ENCODE data around the gene ACKR3.

DNA sequence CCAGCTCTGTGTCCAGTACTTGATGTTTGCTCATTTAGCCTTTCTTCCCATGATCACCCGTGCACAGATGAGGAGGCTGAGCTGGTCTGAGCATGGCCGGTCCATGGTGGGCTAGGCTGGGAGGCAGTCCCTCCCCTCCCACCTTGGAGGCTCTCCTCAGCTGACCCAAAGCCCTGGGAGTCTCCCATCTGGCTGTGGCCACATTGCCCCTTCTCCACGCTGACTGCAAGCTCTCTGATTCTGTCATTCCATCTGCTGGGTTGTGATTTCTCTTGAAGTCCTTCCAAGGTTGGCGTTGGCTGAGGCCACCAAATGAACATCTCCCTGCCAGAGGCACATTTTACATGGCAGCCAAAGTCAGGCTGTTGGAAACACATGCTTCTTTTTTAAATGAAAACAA, 44.0 kb downstream of the ACKR3 start:
- no peak for TF ChIP-seq GATA3 (IDR thresholded peaks at IDR 0.05; ENCODE audit: low read depth, low read length)
- TF ChIP-seq GATA2 (IDR thresholded peaks at IDR 0.05; ENCODE audit: low read depth, low read length), result no peak
